ENCODE measurements around the gene GIMAP4. TPM values are rescaled to one million over a fixed set of nuclear protein-coding genes. Genes with fewer than 3 reads are reported as not detected.

The GIMAP4 gene
- total RNA-seq, 1 donor = not detected

- no peaks in the 10 kb centered on the region for H4K20me1 ChIP-seq (ENCODE audit: insufficient read depth, low read length)
- H3K4me3 ChIP-seq (ENCODE audit: insufficient read depth, low read length) = no peak overlapping the region
- H3K27me3 ChIP-seq (ENCODE audit: insufficient read depth, low read length) = no peaks in the 10 kb centered on the region
- no peak for DNase-seq (ENCODE audit: insufficient read length, low spot score, missing footprints)
- no peaks in the 10 kb centered on the region for H3K4me1 ChIP-seq (ENCODE audit: insufficient read depth, low read length)
- H3K9me3 ChIP-seq (ENCODE audit: low read depth, low read length) = no peaks in the 10 kb centered on the region
- no peak for TF ChIP-seq CTCF (IDR thresholded peaks at IDR 0.05; ENCODE audit: extremely low read depth, low read depth, low read length)
- H2AFZ ChIP-seq (ENCODE audit: low read length) = no peak overlapping the region
- no peaks in the 10 kb centered on the region for H3K36me3 ChIP-seq (ENCODE audit: insufficient read depth, low read length)
- no peak overlapping the region for H3K4me2 ChIP-seq (ENCODE audit: insufficient read depth, low read length)
- no peak overlapping the region for H3K27ac ChIP-seq (ENCODE audit: low read depth, low read length)
- no peaks in the 10 kb centered on the region for H3K79me2 ChIP-seq (ENCODE audit: insufficient read depth, low read length)
These were observed 43.2 kb upstream of the GIMAP4 start for GRCh38 chr7:150524018-150524417.

GRCh38 chr7:150531704-150532103, 35.5 kb upstream of the GIMAP4 start:
- DNase-seq (ENCODE audit: insufficient read length, low spot score, missing footprints) = no peak
- no peaks in the 10 kb centered on the region for H3K36me3 ChIP-seq (ENCODE audit: insufficient read depth, low read length)
- no peak for TF ChIP-seq CTCF (IDR thresholded peaks at IDR 0.05; ENCODE audit: extremely low read depth, low read depth, low read length)
- H3K4me3 ChIP-seq (ENCODE audit: insufficient read depth, low read length) = no peak overlapping the region
- no peaks in the 10 kb centered on the region for H3K27me3 ChIP-seq (ENCODE audit: insufficient read depth, low read length)
- H3K79me2 ChIP-seq (ENCODE audit: insufficient read depth, low read length) = no peaks in the 10 kb centered on the region
- no peaks in the 10 kb centered on the region for H3K4me1 ChIP-seq (ENCODE audit: insufficient read depth, low read length)
- H2AFZ ChIP-seq (ENCODE audit: low read length) = no peak overlapping the region
- no peak overlapping the region for H3K4me2 ChIP-seq (ENCODE audit: insufficient read depth, low read length)
- no peak overlapping the region for H3K27ac ChIP-seq (ENCODE audit: low read depth, low read length)
- peaks cover 5% of the 10 kb centered on the region for H3K9me3 ChIP-seq (ENCODE audit: low read depth, low read length)
- H4K20me1 ChIP-seq (ENCODE audit: insufficient read depth, low read length) = no peaks in the 10 kb centered on the region

GRCh38 chr7:150538259-150538658, 28.9 kb upstream of the GIMAP4 start:
- no peak for TF ChIP-seq CTCF (IDR thresholded peaks at IDR 0.05; ENCODE audit: extremely low read depth, low read depth, low read length)
- peaks cover 5% of the 10 kb centered on the region for H3K9me3 ChIP-seq (ENCODE audit: low read depth, low read length)

DNA sequence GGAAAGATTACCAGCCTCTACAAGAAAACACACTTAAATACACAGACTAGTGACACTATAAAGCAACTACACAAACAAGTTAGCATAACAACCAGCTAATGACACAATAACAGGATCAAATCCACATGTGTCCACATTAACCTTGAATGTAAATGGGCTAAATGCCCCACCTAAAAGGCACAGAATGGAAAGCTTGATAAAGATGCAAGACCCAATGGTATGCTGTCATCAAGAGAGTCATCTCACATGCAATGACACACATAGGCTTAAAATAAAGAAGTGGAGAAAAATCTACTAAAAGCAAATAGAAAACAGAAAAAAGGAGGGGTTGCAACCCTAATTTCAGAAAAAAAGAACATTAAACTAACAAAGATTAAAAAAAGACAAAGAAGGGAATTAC, 14.0 kb upstream of the GIMAP4 start:
- H2AFZ ChIP-seq (ENCODE audit: low read length) = no peak overlapping the region
- no peaks in the 10 kb centered on the region for H3K36me3 ChIP-seq (ENCODE audit: insufficient read depth, low read length)
- no peak overlapping the region for H3K27ac ChIP-seq (ENCODE audit: low read depth, low read length)
- no peak for TF ChIP-seq CTCF (IDR thresholded peaks at IDR 0.05; ENCODE audit: extremely low read depth, low read depth, low read length)
- no peaks in the 10 kb centered on the region for H3K9me3 ChIP-seq (ENCODE audit: low read depth, low read length)
- no peaks in the 10 kb centered on the region for H4K20me1 ChIP-seq (ENCODE audit: insufficient read depth, low read length)
- no peaks in the 10 kb centered on the region for H3K27me3 ChIP-seq (ENCODE audit: insufficient read depth, low read length)
- H3K4me2 ChIP-seq (ENCODE audit: insufficient read depth, low read length) = no peak overlapping the region
- DNase-seq (ENCODE audit: insufficient read length, low spot score, missing footprints) = no peak
- H3K4me3 ChIP-seq (ENCODE audit: insufficient read depth, low read length) = no peak overlapping the region
- no peaks in the 10 kb centered on the region for H3K4me1 ChIP-seq (ENCODE audit: insufficient read depth, low read length)
- H3K79me2 ChIP-seq (ENCODE audit: insufficient read depth, low read length) = no peaks in the 10 kb centered on the region

More at GRCh38 chr7:150538259-150538658, 28.9 kb upstream of the GIMAP4 start:
- no peaks in the 10 kb centered on the region for H4K20me1 ChIP-seq (ENCODE audit: insufficient read depth, low read length)
- no peaks in the 10 kb centered on the region for H3K36me3 ChIP-seq (ENCODE audit: insufficient read depth, low read length)
- H3K27me3 ChIP-seq (ENCODE audit: insufficient read depth, low read length) = no peaks in the 10 kb centered on the region
- H3K4me2 ChIP-seq (ENCODE audit: insufficient read depth, low read length) = no peak overlapping the region
- H3K4me1 ChIP-seq (ENCODE audit: insufficient read depth, low read length) = no peaks in the 10 kb centered on the region
- H3K27ac ChIP-seq (ENCODE audit: low read depth, low read length) = no peak overlapping the region
- no peaks in the 10 kb centered on the region for H3K79me2 ChIP-seq (ENCODE audit: insufficient read depth, low read length)
- DNase-seq (ENCODE audit: insufficient read length, low spot score, missing footprints) = no peak
- H2AFZ ChIP-seq (ENCODE audit: low read length) = no peak overlapping the region
- no peak overlapping the region for H3K4me3 ChIP-seq (ENCODE audit: insufficient read depth, low read length)

All from osteoblast (primary cell).